Pancreas (tissue), 10 donors: Measurements from ENCODE around the gene SLC39A11. TPM values are rescaled to one million over a fixed set of nuclear protein-coding genes. Genes with fewer than 3 reads are reported as not detected.

ENCODE experiments used
- ATAC-seq, 4 donors: fragments of 200-7000 bp; cut with Tn5 transposase; one replicate each; pipeline versions ENCODE4 v1.8.0 to v1.9.1; 2020; ENCODE audit warnings: mild to moderate bottlenecking in 4 of 4, moderate library complexity in 4 of 4
- DNase-seq, 6 donors: peaks; one replicate each; pipeline ENCODE4 v3.0.0-alpha.2; 2020
- FAIRE-seq: peaks from 2 replicates; lab custom pipeline; 2012; peaks lifted over from hg19 to GRCh38; lab: Jason Lieb, UNC
- H3K27ac ChIP-seq, 4 donors: fragments of 200-600 bp; sonication (generic); 1 replicate in 3 of 4; 2 replicates in 1 of 4; pipeline versions ENCODE4 v1.5.0 to v1.8.0; 2020
- H3K27me3 ChIP-seq, 4 donors: fragments of 200-600 bp; one replicate each; pipeline ENCODE4 v1.8.0; 2021
- H3K36me3 ChIP-seq, 3 donors: fragments of 200-600 bp; sonication (generic) in 1 of 3; one replicate each; pipeline versions ENCODE4 v1.5.0 to v1.8.0; 2020 to 2021
- H3K4me1 ChIP-seq, 3 donors: fragments of 200-600 bp; one replicate each; pipeline ENCODE4 v1.8.0; 2021
- H3K4me3 ChIP-seq, 4 donors: fragments of 200-600 bp; sonication (generic) in 2 of 4; one replicate each; pipeline versions ENCODE4 v1.5.0 to v1.8.0; 2020 to 2021
- H3K9me3 ChIP-seq, 4 donors: fragments of 200-600 bp; one replicate each; pipeline ENCODE4 v1.8.0; 2021
- CTCF ChIP-seq, 4 donors: fragments of 200-600 bp; sonication (generic) in 3 of 4; IDR thresholded peaks; one replicate each; pipeline versions ENCODE4 v1.5.0 to v1.8.0; 2021; ENCODE audit warnings: antibody characterized with exemption in 4 of 4
- WGBS, 2 donors: extraction: QIAGEN DNeasy Blood & Tissue Kit; methylation state at CpG; one replicate each; pipeline ENCODE4 v1.1.7; 2013; 5-methylcytosine and 5-hydroxymethylcytosine counted together
- intact Hi-C, 3 donors: fragments of 100-400 bp; cut with DNase I; formaldehyde crosslinking; loops; one replicate each; pipeline versions ENCODE4 v1.11.1 to v1.14.2; 2022
- polyA plus RNA-seq, 2 donors: library from polyadenylated mRNA; stranded (reverse); fragments of 200-250 nt; gene quantifications; one replicate each; pipeline ENCODE4 v1.2.3, GENCODE V29; 2013
- total RNA-seq, 6 donors: library from RNA; stranded (reverse); fragmentation: NEBNext Ultra II Directional in 4 of 6; extraction: Animal tissue kit (Norgen Biotek cat#: 25700) in 4 of 6; gene quantifications; one replicate each; pipeline versions ENCODE4 v1.2.1 to v1.2.4, GENCODE V29; 2021 to 2023
- donor health status: healthy with polysubstance abuse.
- donor health status: DM: no; HTN: no; CAD: no; lungs with moderate emphysema.
- donor health status: DM: no; HTN: no; CAD: no.
- donor health status: control.
- donor health status: control.
- donor health status: Bipolar disorder and iron deficiency.
- donor health status: DM: yes; HTN: yes; CAD: no.
- donor health status: DM: no; HTN: no; CAD: no.
- donor health status: DM: no; HTN: no; CAD: no.
- donor health status: DM: yes; HTN: yes; CAD: no.

The SLC39A11 gene
- total and polyA plus RNA-seq, 8 donors = 7.9 to 32.9 (median 19.9) TPM

DNA sequence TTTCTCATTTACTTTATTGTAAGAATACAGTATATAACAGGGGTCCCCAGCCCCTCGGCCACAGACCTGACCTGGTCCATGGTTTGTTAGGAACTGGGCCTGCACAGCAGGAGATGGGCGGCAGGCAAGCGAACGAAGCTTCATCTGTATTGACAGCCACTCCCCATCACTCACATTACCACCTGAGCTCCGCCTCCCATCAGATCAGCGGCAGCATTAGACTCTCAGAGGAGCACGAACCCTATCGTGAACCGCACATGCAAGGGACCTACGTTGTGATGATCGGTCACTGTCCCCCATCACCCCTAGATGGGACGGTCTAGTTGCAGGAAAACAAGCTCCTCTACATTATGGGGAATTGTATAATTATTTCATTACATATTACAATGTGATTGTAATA lies 410.6 kb downstream of the SLC39A11 start:
- H3K4me1 ChIP-seq = peaks cover 0 to 8% (median 0%) of the 10 kb centered on the region in 3 donors
- FAIRE-seq (no peak), ATAC-seq (no peak), DNase-seq (no peak)
- TF ChIP-seq CTCF (IDR thresholded peaks at IDR 0.05) = no peak
- intact Hi-C loops = no loop called here
- H3K9me3 ChIP-seq = no peaks in the 10 kb centered on the region
- H3K27me3 ChIP-seq = no peaks in the 10 kb centered on the region
- no peak overlapping the region for H3K4me3 ChIP-seq
- H3K27ac ChIP-seq = no peak overlapping the region
- WGBS, 2 donors = 93 to 97% methylated on average over 12 of the region's 12 CpGs
- no peaks in the 10 kb centered on the region for H3K36me3 ChIP-seq

- intact Hi-C loops = no loop called here
- FAIRE-seq (no peak), DNase-seq (no peak), ATAC-seq (no peak)
- Histone ChIP-seq H3K9me3 (no peaks in the 10 kb centered on the region), H3K4me3 (no peak overlapping the region), H3K36me3 (no peaks in the 10 kb centered on the region), H3K27me3 (no peaks in the 10 kb centered on the region), H3K4me1 (no peaks in the 10 kb centered on the region), H3K27ac (no peak overlapping the region)
- WGBS, 2 donors = 85 to 86% methylated on average over 12 of the region's 12 CpGs
- no peak for TF ChIP-seq CTCF (IDR thresholded peaks at IDR 0.05)
Measured at GRCh38 chr17:72677714-72678390, 414.6 kb downstream of the SLC39A11 start.

DNA sequence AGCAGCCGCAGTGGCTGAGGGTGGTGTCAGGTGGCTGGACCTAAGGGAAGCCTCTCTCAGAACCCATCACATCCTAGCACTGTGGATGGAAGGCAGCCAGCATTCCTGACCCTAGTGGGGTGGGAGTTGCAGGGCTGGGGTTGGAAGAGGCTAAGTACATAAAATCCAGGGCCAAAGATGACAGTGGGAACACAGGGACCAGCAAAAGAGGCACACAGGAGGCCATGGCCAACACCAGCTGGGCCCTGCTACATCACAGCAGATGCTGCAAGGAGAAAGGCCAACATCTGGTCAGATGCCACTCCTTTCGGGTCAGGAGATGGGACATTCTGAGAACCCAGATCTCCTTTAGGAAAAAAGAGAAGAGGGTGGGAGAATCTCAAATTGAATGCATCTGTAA lies 415.4 kb downstream of the SLC39A11 start:
- WGBS, 2 donors = 96 to 99% methylated on average over 2 of the region's 2 CpGs
- Histone ChIP-seq H3K27ac (no peak overlapping the region), H3K36me3 (no peaks in the 10 kb centered on the region), H3K27me3 (no peaks in the 10 kb centered on the region), H3K4me1 (no peaks in the 10 kb centered on the region), H3K4me3 (no peak overlapping the region), H3K9me3 (no peaks in the 10 kb centered on the region)
- intact Hi-C loops = no loop called here
- no peak for TF ChIP-seq CTCF (IDR thresholded peaks at IDR 0.05)
- FAIRE-seq (no peak), DNase-seq (no peak), ATAC-seq (no peak)

- DNase-seq = no peak
- 94 to 95% methylated on average over 4 of the region's 4 CpGs for WGBS, 2 donors
- no peak for FAIRE-seq
- TF ChIP-seq CTCF (IDR thresholded peaks at IDR 0.05) = no peak
- Histone ChIP-seq H3K4me3 (no peak overlapping the region), H3K27me3 (no peaks in the 10 kb centered on the region), H3K27ac (no peak overlapping the region), H3K4me1 (no peaks in the 10 kb centered on the region), H3K9me3 (no peaks in the 10 kb centered on the region), H3K36me3 (no peaks in the 10 kb centered on the region)
- intact Hi-C loops = no loop called here
- no peak for ATAC-seq
Measured at GRCh38 chr17:72672729-72673128, 419.8 kb downstream of the SLC39A11 start.

GRCh38 chr17:72671016-72671415 lies 421.5 kb downstream of the SLC39A11 start:
- H3K9me3 ChIP-seq = no peaks in the 10 kb centered on the region
- no peaks in the 10 kb centered on the region for H3K36me3 ChIP-seq
- ATAC-seq = no peak
- H3K4me1 ChIP-seq = no peaks in the 10 kb centered on the region
- no peak overlapping the region for H3K4me3 ChIP-seq
- intact Hi-C loops = no loop called here
- H3K27me3 ChIP-seq = no peaks in the 10 kb centered on the region
- H3K27ac ChIP-seq = no peak overlapping the region
- no peak for DNase-seq
- TF ChIP-seq CTCF (IDR thresholded peaks at IDR 0.05) = no peak
- FAIRE-seq = no peak
